GM19238 (cell line): ENCODE data around the gene GFPT2.
"Not testable (repeated sequence)": the region's sequence is repeated elsewhere in the genome, so short reads cannot be mapped to it uniquely, and the experiment has no call there.

Source experiments
- DNase-seq: peaks from one replicate; pipeline ENCODE4 v3.0.0; 2011; ENCODE audit warnings: low spot score; ENCODE audit not compliant: insufficient read length

Gene GFPT2

GRCh38 chr5:180311216-180311615 lies 41.9 kb downstream of the GFPT2 start:
- no peak for DNase-seq

GRCh38 chr5:180306796-180307195 lies 46.3 kb downstream of the GFPT2 start:
- no peak for DNase-seq

GRCh38 chr5:180305481-180305880 lies 47.7 kb downstream of the GFPT2 start:
- DNase-seq: no peak

GRCh38 chr5:180304431-180305375 lies 48.4 kb downstream of the GFPT2 start:
- no peak for DNase-seq

GRCh38 chr5:180304016-180304292 lies 49.2 kb downstream of the GFPT2 start:
- DNase-seq: no peak

GRCh38 chr5:180303226-180304015 lies 49.7 kb downstream of the GFPT2 start:
- DNase-seq: no peak

GRCh38 chr5:180302256-180302655 lies 50.9 kb downstream of the GFPT2 start:
- no peak for DNase-seq

- DNase-seq: no peak
These were observed 51.9 kb downstream of the GFPT2 start for GRCh38 chr5:180301253-180301652.

GRCh38 chr5:180299526-180299925 lies 53.6 kb downstream of the GFPT2 start:
- no peak for DNase-seq

GRCh38 chr5:180299014-180299413 lies 54.1 kb downstream of the GFPT2 start:
- DNase-seq: not testable (repeated sequence)

- no peak for DNase-seq
These were observed 55.4 kb downstream of the GFPT2 start for GRCh38 chr5:180297587-180298282.

GRCh38 chr5:180296771-180297170 lies 56.4 kb downstream of the GFPT2 start:
- DNase-seq: no peak

- DNase-seq: no peak
These were observed 58.1 kb downstream of the GFPT2 start for GRCh38 chr5:180294913-180295555.

- no peak for DNase-seq
These were observed 58.7 kb downstream of the GFPT2 start for GRCh38 chr5:180294411-180294810.

GRCh38 chr5:180291943-180292831 lies 60.9 kb downstream of the GFPT2 start, which contains the start of gene MAPK9:
TSS of gene MAPK9 (minus strand) at chr5:180292083. CDS start at chr5:180280561, 11,522 bp downstream.
- DNase-seq: peak; percentile 92

GRCh38 chr5:180291234-180291940 lies 61.7 kb downstream of the GFPT2 start:
- DNase-seq: peak; percentile 52

- no peak for DNase-seq
These were observed 62.4 kb downstream of the GFPT2 start for GRCh38 chr5:180290568-180291233.

- DNase-seq: no peak
These were observed 63.2 kb downstream of the GFPT2 start for GRCh38 chr5:180289966-180290365.

GRCh38 chr5:180289433-180289832 lies 63.7 kb downstream of the GFPT2 start:
- no peak for DNase-seq
